GM19463 (cell line): ENCODE measurements around the gene PICALM.
A peak's percentile ranks its signal among the peaks of the same experiment; 100 is the strongest.
"Not testable (repeated sequence)": the region's sequence is repeated elsewhere in the genome, so short reads cannot be mapped to it uniquely, and the experiment has no call there.

Experiments
- ATAC-seq: cut with Tn5 transposase; IDR thresholded peaks from one replicate; pipeline ENCODE4 v1.9.1; 2021; ENCODE audit warnings: mild to moderate bottlenecking, moderate library complexity; ENCODE audit not compliant: unreplicated experiment

The PICALM gene

GRCh38 chr11:85947431-85948272, 121.2 kb downstream of the PICALM start:
- peak; percentile 73 for ATAC-seq

DNA sequence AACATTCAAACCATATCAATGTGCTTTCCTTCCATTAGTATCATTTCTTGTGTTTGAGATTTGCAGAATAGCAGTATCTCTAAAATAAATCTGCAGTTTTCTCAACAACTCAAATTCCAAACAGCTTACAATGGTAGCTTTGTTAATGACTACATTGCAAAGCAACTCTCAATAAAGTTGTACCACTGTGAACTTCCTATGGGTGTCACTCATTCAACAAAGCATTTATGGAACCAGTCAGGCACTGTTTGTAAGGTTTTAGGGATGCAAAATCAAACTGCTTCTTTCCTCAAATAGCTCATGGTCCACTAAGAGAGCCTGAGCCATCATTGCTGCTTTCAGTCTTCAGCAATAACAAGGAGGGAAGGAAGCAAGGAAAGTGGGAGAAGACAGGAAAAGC, 122.7 kb downstream of the PICALM start:
- ATAC-seq: no peak

GRCh38 chr11:85945788-85946187, 123.1 kb downstream of the PICALM start:
- ATAC-seq: no peak

- no peak for ATAC-seq
Measured at GRCh38 chr11:85945296-85945695, 123.6 kb downstream of the PICALM start.

GRCh38 chr11:85941380-85941973, 127.4 kb downstream of the PICALM start:
- ATAC-seq: peak; percentile 65

DNA sequence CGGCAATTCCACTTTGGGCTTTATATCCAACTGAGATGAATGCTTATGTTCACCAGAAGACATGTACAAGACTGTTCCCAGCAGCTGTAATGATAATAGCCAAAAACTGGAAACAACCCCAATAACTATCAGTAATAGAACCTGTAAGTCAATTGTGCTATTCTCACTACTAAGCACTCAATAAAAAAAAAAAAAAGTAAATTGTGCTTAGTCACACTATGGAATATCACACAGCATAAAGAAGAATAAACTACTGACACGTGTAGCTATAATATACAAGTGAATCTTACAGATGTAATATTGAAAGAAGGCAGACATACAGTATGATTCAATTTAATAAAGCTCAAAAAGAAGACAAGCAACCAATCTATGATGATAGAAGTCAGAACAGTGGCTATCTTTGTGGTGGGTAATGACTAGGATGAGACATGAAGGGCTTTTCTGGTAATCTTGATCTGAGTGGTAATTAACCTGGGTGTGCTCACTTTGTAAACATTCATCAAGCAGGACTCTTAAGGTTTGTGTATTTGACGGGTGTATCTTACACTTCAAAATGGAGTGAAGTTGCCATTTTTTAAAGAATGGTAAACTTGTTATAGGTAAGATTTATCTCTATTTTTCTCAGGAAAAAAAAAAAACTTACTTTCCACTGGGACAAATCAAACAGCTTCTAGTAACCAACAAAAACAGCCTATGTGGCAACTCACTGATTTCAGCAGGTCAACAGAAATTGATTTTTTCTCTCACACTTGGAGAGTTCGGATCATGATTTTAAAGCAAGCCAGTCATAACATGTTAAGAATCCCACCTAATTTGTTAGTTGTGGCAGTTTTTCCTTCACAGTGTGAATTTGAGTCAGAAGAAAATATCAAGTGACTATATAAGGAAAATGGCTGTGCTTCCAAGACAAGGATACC, 129.5 kb downstream of the PICALM start:
- no peak for ATAC-seq

DNA sequence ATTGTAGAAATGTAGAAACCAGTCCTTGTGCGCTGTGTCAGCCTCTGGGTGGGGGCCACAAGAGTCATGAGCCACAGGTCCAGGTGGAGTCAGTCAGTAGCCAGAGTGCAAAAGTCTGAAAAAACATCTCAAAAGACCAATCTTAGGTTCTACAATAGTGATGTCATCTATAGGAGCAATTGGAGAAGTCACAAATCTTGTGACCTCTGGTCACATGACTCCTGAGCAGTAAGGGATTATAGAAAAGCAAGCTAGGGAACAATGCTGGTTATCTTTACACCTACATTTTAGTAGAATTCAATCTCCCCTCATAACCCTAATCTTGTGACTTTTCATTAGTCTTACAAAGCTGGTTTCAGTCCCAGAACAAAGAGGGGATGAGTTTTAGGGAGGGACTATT, 131.0 kb downstream of the PICALM start:
- no peak for ATAC-seq

DNA sequence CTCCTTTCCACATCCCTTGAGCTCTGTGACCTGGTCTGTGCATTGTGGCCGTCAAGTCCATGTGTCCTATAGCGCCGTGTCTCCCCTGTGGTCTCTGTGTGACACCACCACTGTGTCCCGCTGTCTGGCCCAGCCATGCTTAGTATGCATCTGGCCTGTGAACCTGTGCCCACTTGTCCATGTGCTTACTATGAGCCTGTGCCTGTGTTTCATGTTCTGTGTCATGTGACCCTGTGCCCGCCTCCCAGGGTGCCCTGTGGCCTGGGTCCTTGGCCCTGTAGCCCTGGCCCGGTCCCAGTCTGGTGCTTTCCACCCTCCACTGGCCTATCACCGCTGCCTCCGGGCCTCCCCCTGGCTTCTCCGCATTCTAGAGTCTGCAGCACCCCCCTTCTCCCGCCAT, 133.1 kb downstream of the PICALM start:
- ATAC-seq: no peak

DNA sequence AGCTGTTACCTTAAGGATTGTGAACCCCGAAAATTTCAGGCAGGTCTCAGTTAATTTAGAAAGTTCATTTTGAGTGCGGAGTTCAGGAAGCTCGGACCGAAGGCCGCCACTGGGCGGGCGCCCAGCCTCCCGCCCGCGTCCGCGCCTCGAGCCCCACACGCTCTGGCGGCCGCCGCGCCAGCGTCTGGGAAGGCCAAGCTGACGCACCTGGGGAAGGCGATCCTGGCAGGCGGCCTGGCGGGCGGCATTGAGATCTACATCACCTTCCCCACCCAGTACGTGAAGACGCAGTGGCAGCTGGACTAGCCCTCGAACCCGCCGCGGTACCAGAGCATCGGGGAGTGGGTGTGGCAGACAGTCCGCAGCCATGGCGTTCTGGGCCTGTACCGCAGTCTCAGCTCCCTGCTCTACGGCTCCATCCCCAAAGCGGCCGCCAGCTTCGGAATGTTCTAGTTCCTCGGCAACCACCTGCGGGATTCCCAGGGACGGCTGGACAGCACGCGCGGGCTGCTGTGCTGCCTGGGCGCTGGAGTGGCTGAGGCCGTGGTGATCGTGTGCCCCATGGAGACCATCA, 134.2 kb downstream of the PICALM start:
- ATAC-seq: no peak

DNA sequence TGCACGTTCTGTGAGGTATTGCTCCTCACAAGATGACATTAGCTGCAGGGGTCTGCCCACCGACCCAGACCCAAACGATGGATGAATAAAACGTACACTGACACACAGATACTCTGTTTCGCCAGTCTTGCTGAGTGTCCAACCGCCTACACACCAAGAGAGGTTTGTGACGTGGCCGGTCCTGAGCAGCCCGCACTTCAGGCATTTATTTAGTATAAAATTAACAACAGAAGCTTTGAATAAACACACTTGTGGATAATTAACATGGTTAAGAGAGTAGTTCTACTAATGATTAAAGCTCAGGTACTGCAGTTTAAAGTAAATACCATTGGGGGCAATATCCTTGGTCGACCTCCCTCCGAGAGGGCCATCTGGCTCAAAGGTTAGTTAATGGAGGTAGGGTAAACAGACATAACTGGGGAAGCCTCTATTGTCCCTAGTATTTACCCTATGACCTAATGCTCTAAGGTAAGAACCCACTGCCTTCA, 138.0 kb downstream of the PICALM start:
- no peak for ATAC-seq

DNA sequence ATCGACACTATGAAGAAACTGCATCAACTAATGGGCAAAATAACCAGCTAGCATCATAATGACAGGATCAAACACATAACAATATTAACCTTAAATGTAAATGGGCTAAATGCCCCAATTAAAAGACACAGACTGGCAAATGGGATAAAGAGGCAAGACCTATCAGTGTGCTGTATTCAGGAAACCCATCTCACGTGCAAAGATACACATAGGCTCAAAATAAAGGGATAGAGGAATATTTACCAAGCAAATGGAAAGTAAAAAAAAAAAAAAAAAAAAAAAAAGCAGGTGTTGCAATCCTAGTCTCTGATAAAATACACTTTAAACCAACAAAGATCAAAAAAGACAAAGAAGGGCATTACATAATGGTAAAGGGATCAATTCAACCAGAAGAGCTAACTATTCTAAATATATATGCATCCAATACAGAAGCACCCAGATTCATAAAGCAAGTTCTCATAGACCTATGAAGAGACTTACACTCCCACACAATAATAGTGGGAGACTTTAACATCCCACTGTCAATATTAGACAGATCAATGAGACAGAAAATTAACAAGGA, 142.2 kb downstream of the PICALM start:
- not testable (repeated sequence) for ATAC-seq

DNA sequence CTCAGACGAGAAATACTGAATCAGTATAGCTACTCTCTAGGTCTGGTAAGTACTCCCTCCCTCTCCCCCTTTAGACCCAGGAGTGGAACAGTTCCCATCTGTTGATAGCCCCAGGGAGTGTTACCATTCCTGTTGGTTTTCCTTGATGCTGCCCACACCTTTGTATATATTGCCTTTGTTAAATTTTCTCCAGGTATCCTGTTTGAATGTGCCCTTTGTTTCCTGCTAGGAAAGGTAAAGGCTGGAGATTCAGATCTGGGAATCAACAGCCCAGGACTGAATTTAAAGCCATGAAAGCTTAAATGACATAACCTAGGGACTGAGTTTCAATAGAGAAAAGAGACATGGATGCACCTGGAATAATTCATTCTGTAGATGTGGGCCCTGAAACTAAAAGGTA, 145.4 kb downstream of the PICALM start:
- ATAC-seq: no peak

- ATAC-seq: peak; percentile 95
Measured at GRCh38 chr11:85922367-85922766, 146.5 kb downstream of the PICALM start.

GRCh38 chr11:85918910-85919794, 149.7 kb downstream of the PICALM start:
- no peak for ATAC-seq

- no peak for ATAC-seq
Measured at GRCh38 chr11:85914425-85914824, 154.5 kb downstream of the PICALM start.

GRCh38 chr11:85913513-85913912, 155.4 kb downstream of the PICALM start:
- ATAC-seq: no peak

GRCh38 chr11:85912414-85912813, 156.5 kb downstream of the PICALM start:
- no peak for ATAC-seq
